ENCODE measurements around the gene SNTG2.

Gene SNTG2

DNA sequence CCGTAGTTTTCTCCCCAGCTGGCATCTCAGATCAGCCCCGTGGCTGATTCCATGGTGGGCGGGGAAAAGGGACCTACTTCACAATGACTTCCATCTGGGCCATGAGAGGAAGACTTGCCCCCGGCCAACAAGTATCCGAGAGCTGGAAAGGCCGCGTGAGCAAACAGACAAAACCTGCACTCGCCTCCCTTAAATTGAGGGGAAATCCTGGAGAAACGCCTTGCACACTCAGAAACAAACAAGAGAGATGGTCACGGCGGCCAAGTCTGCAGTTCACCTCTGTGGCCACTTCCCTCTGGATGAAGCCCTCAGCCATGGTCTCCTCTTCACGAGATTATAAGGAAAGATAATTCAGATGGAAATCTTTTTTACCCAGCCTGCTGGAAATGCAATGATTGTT lies 423.2 kb downstream of the SNTG2 start:
- TF ChIP-seq FOXP2 (optimal IDR thresholded peaks at IDR 0.05; ENCODE audit: borderline replicate concordance, extremely low read depth, extremely low read length, insufficient read depth) = no peak
- TF ChIP-seq POLR2AphosphoS5 (IDR thresholded peaks at IDR 0.05; ENCODE audit: low read depth, low read length) = no peak
- no peak for TF ChIP-seq REST (IDR thresholded peaks at IDR 0.05; ENCODE audit: insufficient read depth in 1 of 2, low read depth in 2 of 2, low read length in 2 of 2)
- TF ChIP-seq SIN3A (IDR thresholded peaks at IDR 0.05; ENCODE audit: borderline replicate concordance, insufficient read depth, low read length) = no peak
- TF ChIP-seq TAF1 (IDR thresholded peaks at IDR 0.05; ENCODE audit: borderline replicate concordance, insufficient read depth, low read length) = no peak

- TF ChIP-seq FOXP2 (optimal IDR thresholded peaks at IDR 0.05; ENCODE audit: borderline replicate concordance, extremely low read depth, extremely low read length, insufficient read depth) = no peak
- no peak for TF ChIP-seq SIN3A (IDR thresholded peaks at IDR 0.05; ENCODE audit: borderline replicate concordance, insufficient read depth, low read length)
- no peak for TF ChIP-seq REST (IDR thresholded peaks at IDR 0.05; ENCODE audit: insufficient read depth in 1 of 2, low read depth in 2 of 2, low read length in 2 of 2)
- TF ChIP-seq TAF1 (IDR thresholded peaks at IDR 0.05; ENCODE audit: borderline replicate concordance, insufficient read depth, low read length) = no peak
These were observed 423.6 kb downstream of the SNTG2 start for GRCh38 chr2:1374287-1374686.

DNA sequence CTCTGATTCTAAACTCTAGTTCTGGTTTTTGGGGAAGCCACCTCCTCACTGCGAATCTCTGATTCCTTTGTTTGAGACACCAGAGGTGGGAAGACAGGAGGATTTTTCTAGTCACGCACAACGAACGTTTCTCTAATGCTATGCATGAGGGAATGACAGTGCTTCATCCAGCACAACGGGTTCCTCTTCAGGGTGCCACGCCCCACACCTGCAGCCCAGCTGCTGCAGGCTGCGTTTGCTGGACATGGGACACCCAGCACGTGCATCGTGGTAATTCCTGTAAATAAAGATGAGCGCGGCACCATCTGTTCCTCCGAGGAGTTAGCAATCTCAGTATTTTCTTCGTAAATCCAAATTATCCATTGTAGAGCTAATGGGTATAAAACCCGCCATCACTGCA lies 425.1 kb downstream of the SNTG2 start:
- no peak for TF ChIP-seq TAF1 (IDR thresholded peaks at IDR 0.05; ENCODE audit: borderline replicate concordance, insufficient read depth, low read length)
- TF ChIP-seq FOXP2 (optimal IDR thresholded peaks at IDR 0.05; ENCODE audit: borderline replicate concordance, extremely low read depth, extremely low read length, insufficient read depth) = no peak
- TF ChIP-seq POLR2AphosphoS5 (IDR thresholded peaks at IDR 0.05; ENCODE audit: low read depth, low read length) = no peak
- TF ChIP-seq SIN3A (IDR thresholded peaks at IDR 0.05; ENCODE audit: borderline replicate concordance, insufficient read depth, low read length) = no peak
- no peak for TF ChIP-seq REST (IDR thresholded peaks at IDR 0.05; ENCODE audit: insufficient read depth in 1 of 2, low read depth in 2 of 2, low read length in 2 of 2)

DNA sequence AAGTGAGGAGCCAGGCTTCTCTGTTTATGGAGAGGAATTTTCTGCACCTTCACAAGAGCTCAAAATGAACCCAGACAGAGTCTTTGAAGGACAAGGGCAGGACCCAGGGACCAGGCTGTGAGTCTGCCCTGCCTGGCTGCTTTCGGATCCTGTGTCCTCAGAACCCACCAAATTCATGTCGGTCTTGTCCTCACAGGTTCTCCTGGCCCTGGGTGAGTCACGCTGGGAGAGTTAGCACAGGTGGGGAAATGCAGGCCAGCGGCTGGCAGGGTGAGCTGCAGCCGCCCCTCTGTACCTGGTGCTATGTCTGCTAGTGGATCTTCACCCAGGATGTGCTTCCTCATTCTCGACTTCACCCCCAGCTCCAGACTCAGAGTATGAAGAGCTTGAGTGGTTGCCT lies 426.8 kb downstream of the SNTG2 start:
- TF ChIP-seq REST (IDR thresholded peaks at IDR 0.05; ENCODE audit: insufficient read depth in 1 of 2, low read depth in 2 of 2, low read length in 2 of 2) (no peak), TAF1 (IDR thresholded peaks at IDR 0.05; ENCODE audit: borderline replicate concordance, insufficient read depth, low read length) (no peak), POLR2AphosphoS5 (IDR thresholded peaks at IDR 0.05; ENCODE audit: low read depth, low read length) (no peak), SIN3A (IDR thresholded peaks at IDR 0.05; ENCODE audit: borderline replicate concordance, insufficient read depth, low read length) (no peak), FOXP2 (optimal IDR thresholded peaks at IDR 0.05; ENCODE audit: borderline replicate concordance, extremely low read depth, extremely low read length, insufficient read depth) (no peak)
